Neuron (in vitro differentiated cells): ENCODE results near the gene OTUD5.
"Not testable (repeated sequence)": the region's sequence is repeated elsewhere in the genome, so short reads cannot be mapped to it uniquely, and the experiment has no call there.

Experiments used
- H2AFZ ChIP-seq: one replicate; pipeline ENCODE4 v1.6.1; 2013; ENCODE audit warnings: low read depth, mild to moderate bottlenecking, inconsistent platforms, low read length, moderate library complexity
- H3K27me3 ChIP-seq: one replicate; pipeline ENCODE4 v1.6.1; 2013; ENCODE audit warnings: low read length; ENCODE audit not compliant: insufficient read depth
- H3K36me3 ChIP-seq: one replicate; pipeline ENCODE4 v1.6.1; 2013; ENCODE audit warnings: low read length; ENCODE audit not compliant: insufficient read depth
- H3K4me1 ChIP-seq: one replicate; pipeline ENCODE4 v1.6.1; 2013; ENCODE audit warnings: low read length; ENCODE audit not compliant: insufficient read depth
- H3K4me3 ChIP-seq: 2 replicates; pipeline ENCODE4 v1.5.1; 2013; ENCODE audit warnings: mild to moderate bottlenecking, low read length, moderate library complexity
- H3K9me3 ChIP-seq: one replicate; pipeline ENCODE4 v1.6.1; 2013; ENCODE audit warnings: low read length

OTUD5 gene

DNA sequence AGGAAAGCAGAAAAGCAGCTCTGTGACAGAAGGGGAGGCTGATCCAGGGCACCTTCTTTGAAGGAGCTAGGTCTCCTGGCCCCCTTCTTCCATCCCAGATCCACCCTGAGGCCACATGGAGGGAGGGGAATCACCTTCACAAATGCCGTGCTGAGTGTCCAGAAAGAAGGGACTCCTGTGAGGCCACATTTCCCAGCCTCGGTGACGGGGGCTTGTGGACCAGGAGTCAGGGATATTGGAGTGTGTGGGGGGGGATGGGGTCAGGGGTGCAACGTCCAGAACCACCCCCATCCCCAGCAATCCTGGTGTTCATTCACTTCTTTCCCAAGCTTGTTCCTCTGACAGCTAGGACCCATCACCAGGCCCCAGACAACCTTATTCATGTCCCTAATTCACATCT, 64.5 kb downstream of the OTUD5 start:
- Histone ChIP-seq H3K27me3 (no peaks in the 10 kb centered on the region), H3K4me1 (peaks cover 5% of the 10 kb centered on the region), H3K36me3 (peaks cover 12% of the 10 kb centered on the region), H3K9me3 (no peaks in the 10 kb centered on the region), H3K4me3 (no peak overlapping the region), H2AFZ (no peak overlapping the region)

GRCh38 chrX:48891402-48892288, 65.8 kb downstream of the OTUD5 start:
- peaks cover 12% of the 10 kb centered on the region for H3K36me3 ChIP-seq
- H3K9me3 ChIP-seq = no peaks in the 10 kb centered on the region
- no peak overlapping the region for H3K4me3 ChIP-seq
- H3K4me1 ChIP-seq = peaks cover 4% of the 10 kb centered on the region
- H3K27me3 ChIP-seq = no peaks in the 10 kb centered on the region
- H2AFZ ChIP-seq = no peak overlapping the region

DNA sequence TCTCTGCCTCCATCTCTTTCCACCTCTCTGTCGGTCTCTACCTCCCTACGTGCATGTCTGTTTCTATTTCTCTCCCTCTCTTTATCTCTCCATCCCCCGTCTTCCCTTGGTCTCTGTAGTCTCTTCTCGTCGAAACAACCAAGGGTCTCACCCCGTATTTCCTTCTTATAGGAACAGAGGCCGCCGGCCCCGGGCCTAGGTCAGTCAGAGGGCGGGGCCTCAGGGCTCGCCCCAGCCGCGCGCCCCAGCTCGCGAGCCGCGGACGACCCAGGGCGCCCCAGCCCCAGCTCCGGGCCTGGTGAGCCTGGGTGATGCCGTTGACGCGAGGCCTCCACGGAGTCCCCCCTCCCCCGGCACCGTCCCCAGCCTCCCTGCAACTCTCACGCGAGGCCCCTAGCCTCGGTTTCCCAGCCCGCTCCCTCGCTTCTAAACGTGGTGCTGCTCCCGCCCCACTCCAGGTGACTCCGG, 66.4 kb downstream of the OTUD5 start:
- H3K4me1 ChIP-seq = no peaks in the 10 kb centered on the region
- H3K4me3 ChIP-seq = no peak overlapping the region
- no peaks in the 10 kb centered on the region for H3K9me3 ChIP-seq
- H3K36me3 ChIP-seq = peaks cover 12% of the 10 kb centered on the region
- H2AFZ ChIP-seq = no peak overlapping the region
- H3K27me3 ChIP-seq = no peaks in the 10 kb centered on the region

DNA sequence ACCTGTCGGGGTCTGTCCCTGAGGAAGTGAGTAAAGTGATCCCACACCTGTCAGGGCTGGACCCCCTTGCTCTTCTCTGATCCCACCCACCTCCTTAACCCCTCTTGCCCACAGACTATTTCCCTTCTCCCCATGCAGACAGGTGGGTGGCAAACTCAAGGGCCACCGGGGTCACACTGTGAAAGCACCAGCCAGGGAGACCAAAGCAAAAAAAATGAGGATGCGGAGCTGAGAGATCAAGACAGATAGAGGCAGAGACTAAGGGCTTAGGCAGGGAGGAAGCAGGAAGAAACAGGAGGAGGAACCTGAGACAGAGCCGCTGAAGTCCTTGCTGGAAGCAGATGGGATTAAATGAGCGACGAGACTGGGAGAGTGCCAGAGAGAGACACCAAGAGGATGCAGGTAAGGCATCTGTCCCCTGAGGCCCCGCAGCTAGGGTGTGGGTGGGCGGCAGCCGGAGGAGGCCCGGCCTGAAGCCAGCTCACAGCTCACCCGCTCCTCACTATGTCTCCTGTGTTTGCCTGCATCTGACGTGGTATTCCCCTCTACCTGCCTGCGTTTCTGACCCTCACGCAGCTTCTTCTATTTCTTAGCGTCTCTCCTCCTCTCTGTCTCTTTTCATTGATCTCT, 67.0 kb downstream of the OTUD5 start:
- H3K9me3 ChIP-seq = no peaks in the 10 kb centered on the region
- no peak overlapping the region for H3K4me3 ChIP-seq
- H3K27me3 ChIP-seq = no peaks in the 10 kb centered on the region
- H3K4me1 ChIP-seq = no peaks in the 10 kb centered on the region
- H3K36me3 ChIP-seq = peaks cover 12% of the 10 kb centered on the region
- H2AFZ ChIP-seq = no peak overlapping the region

DNA sequence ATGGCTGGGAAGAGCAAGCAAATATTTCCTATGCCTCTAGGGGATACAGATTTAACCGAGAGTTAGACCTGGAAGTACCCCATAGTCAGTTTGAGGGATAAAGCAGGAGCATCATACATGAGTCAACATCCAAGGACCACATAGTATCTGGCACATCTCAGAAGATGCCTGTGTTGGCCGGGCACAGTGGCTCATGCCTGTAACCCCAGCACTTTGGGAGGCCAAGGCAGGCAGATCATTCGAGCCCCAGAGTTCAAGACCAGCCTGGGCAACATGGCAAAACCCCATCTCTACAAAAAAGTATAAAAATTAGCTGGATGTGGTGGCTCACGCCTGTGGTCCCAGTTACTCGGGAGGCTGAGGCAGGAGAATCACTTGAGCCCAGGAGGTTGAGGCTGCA, 70.8 kb downstream of the OTUD5 start:
- H3K27me3 ChIP-seq, H3K4me3 ChIP-seq, H3K9me3 ChIP-seq: not testable (repeated sequence)

DNA sequence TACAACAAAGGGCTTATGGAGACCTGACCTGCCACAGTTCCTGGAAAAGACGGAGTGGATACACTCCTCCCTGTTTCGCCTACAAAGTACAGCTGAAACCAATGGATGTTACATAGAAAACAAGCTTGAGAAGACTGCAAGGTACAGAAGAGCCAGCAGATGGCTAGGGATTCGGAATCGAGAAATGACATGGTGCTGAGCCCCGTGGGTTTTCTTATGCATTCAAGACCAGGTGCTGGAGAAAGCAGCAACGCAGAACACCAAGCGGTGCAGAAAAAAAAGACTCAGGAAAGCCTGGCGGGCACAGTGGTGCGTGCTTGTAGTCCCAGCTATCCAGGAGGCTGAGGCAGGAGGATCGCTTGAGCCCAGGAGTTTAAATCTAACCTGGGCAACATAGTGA, 73.7 kb downstream of the OTUD5 start:
- no peak overlapping the region for H3K4me3 ChIP-seq
- no peaks in the 10 kb centered on the region for H3K36me3 ChIP-seq
- H3K27me3 ChIP-seq = no peaks in the 10 kb centered on the region
- no peak overlapping the region for H2AFZ ChIP-seq
- H3K9me3 ChIP-seq = no peaks in the 10 kb centered on the region
- no peaks in the 10 kb centered on the region for H3K4me1 ChIP-seq

More for the DNA sequence above, 70.8 kb downstream of the OTUD5 start:
- not testable (repeated sequence) for H3K4me1 ChIP-seq, H3K36me3 ChIP-seq, H2AFZ ChIP-seq

DNA sequence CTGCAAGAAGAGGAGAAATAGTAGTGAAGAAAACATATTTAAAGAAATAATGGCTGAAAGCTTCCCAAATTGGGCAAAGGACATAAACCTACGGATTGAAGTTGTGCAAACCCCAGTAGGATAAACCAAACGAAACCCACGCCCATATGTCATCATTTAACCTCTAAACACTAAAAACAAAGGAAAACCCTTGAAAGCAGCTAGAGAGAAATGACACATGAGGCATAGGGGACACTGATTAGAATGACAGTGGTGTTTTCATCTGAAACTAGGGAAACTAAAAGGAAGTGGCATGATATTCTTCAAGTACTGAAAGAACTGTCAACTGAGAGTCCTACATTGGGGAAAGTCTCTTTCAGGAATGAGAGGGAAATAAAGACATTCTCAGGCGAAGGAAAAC, 80.5 kb downstream of the OTUD5 start:
- not testable (repeated sequence) for H3K27me3 ChIP-seq, H3K9me3 ChIP-seq, H2AFZ ChIP-seq, H3K4me3 ChIP-seq, H3K4me1 ChIP-seq, H3K36me3 ChIP-seq
